HepG2 (cell line): ENCODE data around the gene POU3F1. TPM values are rescaled to one million over a fixed set of nuclear protein-coding genes. Genes with fewer than 3 reads are reported as not detected.

Experiments
- ATAC-seq: fragments of 200-7000 bp; cut with Tn5 transposase; 3 replicates; pipeline ENCODE4 v1.9.1; 2020; ENCODE audit warnings: mild to moderate bottlenecking, moderate library complexity
- BruUV-seq: library from RNA; stranded (reverse); fragments of 400-500 nt; replicated peaks from 2 replicates; lab custom pipeline; 2021; lab: Mats Ljungman, UMichigan
- CTCF ChIA-PET: fragments of 300-600 bp; formaldehyde crosslinking; extraction: SDS; loops from one replicate; lab custom pipeline; 2021; ENCODE audit warnings: low total read pairs, inconsistent platforms, low intra/inter-chr PET ratio; lab: Yijun Ruan, JAX
- POLR2A ChIA-PET: fragments of 350-600 bp; sonication (Branson Sonifier 250); formaldehyde crosslinking; loops from one replicate; lab custom pipeline; 2020; ENCODE audit warnings: antibody characterized with exemption, inconsistent platforms; lab: Yijun Ruan, JAX
- DNase-seq: peaks from one replicate; pipeline ENCODE4 v3.0.0-alpha.2; 2015; ENCODE audit warnings: low spot score
- FAIRE-seq: peaks from 3 replicates; lab custom pipeline; 2011; peaks lifted over from hg19 to GRCh38; lab: Jason Lieb, UNC
- H2AFZ ChIP-seq: one replicate; pipeline ENCODE4 v1.6.1; 2011; ENCODE audit warnings: low read length, inconsistent platforms
- H3K27ac ChIP-seq: fragments of 300-600 bp; 3 replicates; pipeline ENCODE4 v1.8.0; 2011; ENCODE audit warnings: mixed run types, mild to moderate bottlenecking, mixed read lengths, low read length, inconsistent platforms; ENCODE audit not compliant: insufficient read depth; ENCODE audit errors: extremely low read length
- H3K27me3 ChIP-seq, 2 experiments: fragments of 200-600 bp in 1 of 2; 2 replicates in 1 of 2; 3 replicates in 1 of 2; pipeline versions ENCODE4 v1.6.0 to v1.8.0; 2011; ENCODE audit warnings: low read length in 2 of 2, mild to moderate bottlenecking in 2 of 2, moderate library complexity in 2 of 2, inconsistent platforms in 1 of 2; ENCODE audit not compliant: insufficient read depth in 2 of 2, control insufficient read depth in 1 of 2
- H3K36me3 ChIP-seq, 2 experiments: fragments of 200-600 bp in 1 of 2; replicated peaks in 1 of 2; 2 replicates in 1 of 2; 3 replicates in 1 of 2; pipeline versions ENCODE4 v1.5.1 to v1.8.0; 2011; ENCODE audit warnings: low read length in 2 of 2, inconsistent platforms in 1 of 2; ENCODE audit not compliant: insufficient read depth in 2 of 2, control insufficient read depth in 1 of 2
- H3K4me1 ChIP-seq: 2 replicates; pipeline ENCODE4 v1.5.1; 2012; ENCODE audit warnings: low read length, inconsistent platforms; ENCODE audit not compliant: insufficient read depth
- H3K4me2 ChIP-seq: 2 replicates; pipeline ENCODE4 v1.6.0; 2011; ENCODE audit warnings: low read depth, low read length, inconsistent platforms
- H3K4me3 ChIP-seq, 3 experiments: fragments of 200-600 bp in 1 of 3; sonication (generic), shearing (Covaris generic) in 1 of 3; replicated peaks in 1 of 3; 2 replicates each; pipeline ENCODE4 v1.5.1; 2011 to 2016; ENCODE audit warnings: low read length in 3 of 3, inconsistent platforms in 2 of 3, low read depth in 2 of 3, mild to moderate bottlenecking in 2 of 3, control low read depth in 1 of 3, mixed read lengths in 1 of 3; ENCODE audit not compliant: insufficient read depth in 1 of 3
- H3K79me2 ChIP-seq: one replicate; pipeline ENCODE4 v1.6.1; 2011; ENCODE audit warnings: low read length, inconsistent platforms; ENCODE audit not compliant: insufficient read depth
- H3K9ac ChIP-seq: 2 replicates; pipeline ENCODE4 v1.6.0; 2011; ENCODE audit warnings: mild to moderate bottlenecking, low read depth, low read length, inconsistent platforms; ENCODE audit not compliant: insufficient read depth
- H3K9me3 ChIP-seq: 2 replicates; pipeline ENCODE4 v1.5.1; 2012; ENCODE audit warnings: mild to moderate bottlenecking, low read length
- H4K20me1 ChIP-seq: 2 replicates; pipeline ENCODE4 v1.6.0; 2011; ENCODE audit warnings: inconsistent platforms, mild to moderate bottlenecking, low read length, moderate library complexity; ENCODE audit not compliant: insufficient read depth
- ATM ChIP-seq: fragments of 450-650 bp; IDR thresholded peaks from 2 replicates; pipeline ENCODE4 v1.7.1; 2017; ENCODE audit warnings: mild to moderate bottlenecking, borderline replicate concordance
- GATAD2A ChIP-seq: IDR thresholded peaks from 2 replicates; pipeline ENCODE4 v1.6.1; 2016
- MTA1 ChIP-seq: sonication (generic); formaldehyde crosslinking; IDR thresholded peaks from 2 replicates; pipeline ENCODE4 v1.4.0; 2020; ENCODE audit warnings: missing genetic modification reagents, mild to moderate bottlenecking, borderline replicate concordance
- NFKBIZ ChIP-seq: IDR thresholded peaks from 2 replicates; pipeline ENCODE4 v1.6.1; 2018; ENCODE audit warnings: missing genetic modification reagents, missing compliant biosample characterization
- RFX3 ChIP-seq: IDR thresholded peaks from 2 replicates; pipeline ENCODE4 v1.6.1; 2016; ENCODE audit warnings: missing biosample characterization, missing genetic modification reagents
- TARDBP ChIP-seq: sonication (generic); formaldehyde crosslinking; IDR thresholded peaks from 2 replicates; pipeline ENCODE4 v1.8.0; 2022; ENCODE audit warnings: mild to moderate bottlenecking, missing genetic modification reagents
- ZBTB21 ChIP-seq: sonication (generic); formaldehyde crosslinking; IDR thresholded peaks from 2 replicates; pipeline ENCODE4 v1.4.0; 2020; ENCODE audit warnings: missing genetic modification reagents
- ZNF337 ChIP-seq: sonication (generic); formaldehyde crosslinking; IDR thresholded peaks from 2 replicates; pipeline ENCODE4 v1.5.1; 2020; ENCODE audit warnings: missing genetic modification reagents, low read depth, mild to moderate bottlenecking, borderline replicate concordance
- ZNF510 ChIP-seq: sonication (generic); formaldehyde crosslinking; IDR thresholded peaks from 2 replicates; pipeline ENCODE4 v1.4.0; 2020; ENCODE audit warnings: low read depth, mild to moderate bottlenecking, missing genetic modification reagents
- ZNF768 ChIP-seq: sonication (generic); formaldehyde crosslinking; IDR thresholded peaks from 2 replicates; pipeline ENCODE4 v1.4.0; 2020; ENCODE audit warnings: missing genetic modification reagents
- ZNF777 ChIP-seq: sonication (generic); formaldehyde crosslinking; IDR thresholded peaks from 2 replicates; pipeline ENCODE4 v1.4.0; 2020; ENCODE audit warnings: missing genetic modification reagents
- WGBS: methylation state at CpG from one replicate; pipeline ENCODE4 v1.1.6; 2017; ENCODE audit warnings: low lambda C conversion rate; 5-methylcytosine and 5-hydroxymethylcytosine counted together
- in situ Hi-C: cut with HindIII; loops from 2 replicates; pipeline ENCODE4 v1.10.0; 2017; ENCODE audit warnings: low pct_unique_long_range_greater_than_20kb; ENCODE audit not compliant: extremely low pct_ligation_motif_present
- intact Hi-C: fragments of 100-400 bp; cut with micrococcal nuclease; formaldehyde crosslinking; loops from one replicate; pipeline ENCODE4 v1.10.0; 2022; ENCODE audit not compliant: unreplicated experiment
- polyA plus RNA-seq, 8 experiments: library from polyadenylated mRNA; depleted of rRNA in 3 of 8; stranded (reverse) in 7 of 8; unstranded in 1 of 8; fragments of >200 nt; fragmentation: Illumina TruSeq in 4 of 8; extraction: Trizol in 4 of 8; gene quantifications; 2 replicates each; pipeline versions ENCODE4 v1.2.1 to v1.2.3, GENCODE V29; 2011 to 2016; ENCODE audit warnings: low read depth in 4 of 8, missing spikeins in 1 of 8, mixed read lengths in 1 of 8; ENCODE audit not compliant: insufficient read depth in 1 of 8
- total RNA-seq, 5 experiments: library from RNA; depleted of rRNA; stranded (reverse); fragments of >200 nt; fragmentation: Illumina TruSeq; extraction: Trizol; gene quantifications; 2 replicates each; pipeline ENCODE4 v1.2.3, GENCODE V29; 2016; ENCODE audit warnings: low read depth in 1 of 5
- TF ChIP-seq, protein P1 (sequence below): sonication (generic); formaldehyde crosslinking; IDR thresholded peaks from 2 replicates; pipeline ENCODE4 v1.5.1; 2020; ENCODE audit warnings: missing genetic modification reagents, mild to moderate bottlenecking, borderline replicate concordance
- TF ChIP-seq, protein P2 (sequence below), 2 experiments: sonication (generic) in 1 of 2; formaldehyde crosslinking in 1 of 2; IDR thresholded peaks; 2 replicates each; pipeline versions ENCODE4 v1.4.0 to v1.6.1; 2018 to 2020; ENCODE audit warnings: missing genetic modification reagents in 2 of 2, borderline replicate concordance in 1 of 2, low read depth in 1 of 2, mild to moderate bottlenecking in 1 of 2, missing biosample characterization in 1 of 2
- TF ChIP-seq, protein P3 (sequence below): IDR thresholded peaks from 2 replicates; pipeline ENCODE4 v1.6.1; 2012; ENCODE audit warnings: inconsistent platforms
- TF ChIP-seq, protein P4 (sequence below): sonication (generic); formaldehyde crosslinking; IDR thresholded peaks from 2 replicates; pipeline ENCODE4 v1.9.0; 2021; ENCODE audit warnings: missing genetic modification reagents, mild to moderate bottlenecking, borderline replicate concordance
- TF ChIP-seq, protein P5 (sequence below): sonication (generic); formaldehyde crosslinking; IDR thresholded peaks from 2 replicates; pipeline ENCODE4 v1.8.1; 2022; ENCODE audit warnings: mild to moderate bottlenecking, missing genetic modification reagents

POU3F1 gene
- total and polyA plus RNA-seq, 2 of the 13 experiments (the other 11 are each of a cell fraction or from before 2014, with no cell fraction given), result not detected

DNA sequence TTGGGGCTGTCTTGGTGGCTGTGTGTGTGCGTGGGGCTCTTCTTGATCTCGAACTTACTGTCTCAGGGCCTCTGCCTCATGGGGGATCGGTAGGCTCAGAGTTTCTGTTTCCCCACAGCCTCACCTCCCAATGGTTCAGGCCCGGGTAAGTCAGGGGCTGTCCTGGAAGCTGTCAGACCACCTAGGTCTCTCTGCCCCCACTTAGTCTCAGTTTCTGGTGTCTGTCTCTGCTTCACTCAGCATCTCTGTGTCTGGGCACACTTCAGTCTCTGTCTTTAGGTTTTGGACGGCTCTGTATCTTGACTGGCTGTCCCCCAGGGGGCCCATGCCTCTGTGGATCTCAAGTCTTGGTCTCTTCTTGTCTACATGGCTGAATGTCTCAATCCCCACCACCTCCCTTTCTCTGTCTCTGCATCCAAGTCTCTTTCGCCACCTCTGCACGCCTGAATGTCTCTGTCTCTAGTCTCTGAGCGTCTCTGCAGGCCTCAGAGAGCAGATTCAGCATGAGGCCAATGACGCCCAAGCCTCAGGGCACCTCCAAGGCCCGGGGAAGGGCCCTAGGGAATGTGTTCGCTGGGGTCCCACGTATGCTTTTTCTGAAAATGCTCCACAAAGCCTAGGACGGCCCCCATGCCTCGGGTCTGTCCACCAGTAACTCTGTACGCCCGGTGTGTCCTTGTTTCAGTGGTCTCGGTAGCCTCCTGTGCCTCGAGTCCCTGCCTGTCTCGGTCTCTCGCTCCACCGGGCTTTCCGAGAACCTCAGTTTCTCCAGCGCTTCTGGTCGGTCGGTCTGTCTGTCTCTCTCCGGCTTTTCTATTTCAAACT, 42.1 kb downstream of the POU3F1 start:
- Histone ChIP-seq H3K9ac (peak overlapping the region; percentile 85), H3K9me3 (no peaks in the 10 kb centered on the region), H3K79me2 (peaks cover 20% of the 10 kb centered on the region), H2AFZ (no peak overlapping the region), H3K4me1 (peaks cover 66% of the 10 kb centered on the region), H3K4me2 (peak overlapping the region; percentile 93), H4K20me1 (no peaks in the 10 kb centered on the region), H3K27ac (peak overlapping the region; percentile 43), H3K36me3 (no peaks in the 10 kb centered on the region), H3K4me3 (peak overlapping the region; percentile 56 to 93 (median 87)), H3K27me3 (no peaks in the 10 kb centered on the region; a peak in 1 of 5 replicates)
- CTCF ChIA-PET, result interaction anchor here (1.1 kb wide), 1 partner anchor 15 kb away, joined by 3 read pairs; the partner anchor contains the start of gene SF3A3
- in situ Hi-C loops, result no loop called here
- BruUV-seq, result TSS peak; percentile 77
- POLR2A ChIA-PET, result interaction anchor here (1.4 kb wide), 1 partner anchor 9 kb away, joined by 10 read pairs; the partner anchor contains the start of gene UTP11
- 5% methylated on average over 16 of the region's 26 CpGs for WGBS
- DNase-seq (no peak), ATAC-seq (no peak; the same call in 1 of the 3 replicates), FAIRE-seq (no peak)
- intact Hi-C loops, result no loop called here
- TF ChIP-seq, protein P1, sequence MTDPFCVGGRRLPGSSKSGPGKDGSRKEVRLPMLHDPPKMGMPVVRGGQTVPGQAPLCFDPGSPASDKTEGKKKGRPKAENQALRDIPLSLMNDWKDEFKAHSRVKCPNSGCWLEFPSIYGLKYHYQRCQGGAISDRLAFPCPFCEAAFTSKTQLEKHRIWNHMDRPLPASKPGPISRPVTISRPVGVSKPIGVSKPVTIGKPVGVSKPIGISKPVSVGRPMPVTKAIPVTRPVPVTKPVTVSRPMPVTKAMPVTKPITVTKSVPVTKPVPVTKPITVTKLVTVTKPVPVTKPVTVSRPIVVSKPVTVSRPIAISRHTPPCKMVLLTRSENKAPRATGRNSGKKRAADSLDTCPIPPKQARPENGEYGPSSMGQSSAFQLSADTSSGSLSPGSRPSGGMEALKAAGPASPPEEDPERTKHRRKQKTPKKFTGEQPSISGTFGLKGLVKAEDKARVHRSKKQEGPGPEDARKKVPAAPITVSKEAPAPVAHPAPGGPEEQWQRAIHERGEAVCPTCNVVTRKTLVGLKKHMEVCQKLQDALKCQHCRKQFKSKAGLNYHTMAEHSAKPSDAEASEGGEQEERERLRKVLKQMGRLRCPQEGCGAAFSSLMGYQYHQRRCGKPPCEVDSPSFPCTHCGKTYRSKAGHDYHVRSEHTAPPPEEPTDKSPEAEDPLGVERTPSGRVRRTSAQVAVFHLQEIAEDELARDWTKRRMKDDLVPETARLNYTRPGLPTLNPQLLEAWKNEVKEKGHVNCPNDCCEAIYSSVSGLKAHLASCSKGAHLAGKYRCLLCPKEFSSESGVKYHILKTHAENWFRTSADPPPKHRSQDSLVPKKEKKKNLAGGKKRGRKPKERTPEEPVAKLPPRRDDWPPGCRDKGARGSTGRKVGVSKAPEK, result no peak
- TF ChIP-seq GATAD2A (CRISPR knock-in tag) (no peak), MTA1 (CRISPR knock-in tag) (no peak), ZNF768 (CRISPR knock-in tag) (no peak), ZNF777 (CRISPR knock-in tag) (peak; percentile 14; the same call in 1 of the 2 replicates), ZNF337 (no peak), ZBTB21 (CRISPR knock-in tag) (no peak), TARDBP (CRISPR knock-in tag) (no peak), ZNF510 (no peak), ATM (no peak), NFKBIZ (CRISPR knock-in tag) (no peak), RFX3 (CRISPR knock-in tag) (no peak)
- TF ChIP-seq, protein P2, sequence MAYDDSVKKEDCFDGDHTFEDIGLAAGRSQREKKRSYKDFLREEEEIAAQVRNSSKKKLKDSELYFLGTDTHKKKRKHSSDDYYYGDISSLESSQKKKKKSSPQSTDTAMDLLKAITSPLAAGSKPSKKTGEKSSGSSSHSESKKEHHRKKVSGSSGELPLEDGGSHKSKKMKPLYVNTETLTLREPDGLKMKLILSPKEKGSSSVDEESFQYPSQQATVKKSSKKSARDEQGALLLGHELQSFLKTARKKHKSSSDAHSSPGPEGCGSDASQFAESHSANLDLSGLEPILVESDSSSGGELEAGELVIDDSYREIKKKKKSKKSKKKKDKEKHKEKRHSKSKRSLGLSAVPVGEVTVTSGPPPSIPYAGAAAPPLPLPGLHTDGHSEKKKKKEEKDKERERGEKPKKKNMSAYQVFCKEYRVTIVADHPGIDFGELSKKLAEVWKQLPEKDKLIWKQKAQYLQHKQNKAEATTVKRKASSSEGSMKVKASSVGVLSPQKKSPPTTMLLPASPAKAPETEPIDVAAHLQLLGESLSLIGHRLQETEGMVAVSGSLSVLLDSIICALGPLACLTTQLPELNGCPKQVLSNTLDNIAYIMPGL (CRISPR knock-in tag; IDR thresholded peaks at IDR 0.05; ENCODE audit: borderline replicate concordance in 1 of 2, low read depth in 1 of 2), result no peak
- TF ChIP-seq, protein P3, sequence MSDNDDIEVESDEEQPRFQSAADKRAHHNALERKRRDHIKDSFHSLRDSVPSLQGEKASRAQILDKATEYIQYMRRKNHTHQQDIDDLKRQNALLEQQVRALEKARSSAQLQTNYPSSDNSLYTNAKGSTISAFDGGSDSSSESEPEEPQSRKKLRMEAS, result 0 out of 2 replicates have a peak, but pooled peaks have one; percentile 22
- TF ChIP-seq, protein P4, sequence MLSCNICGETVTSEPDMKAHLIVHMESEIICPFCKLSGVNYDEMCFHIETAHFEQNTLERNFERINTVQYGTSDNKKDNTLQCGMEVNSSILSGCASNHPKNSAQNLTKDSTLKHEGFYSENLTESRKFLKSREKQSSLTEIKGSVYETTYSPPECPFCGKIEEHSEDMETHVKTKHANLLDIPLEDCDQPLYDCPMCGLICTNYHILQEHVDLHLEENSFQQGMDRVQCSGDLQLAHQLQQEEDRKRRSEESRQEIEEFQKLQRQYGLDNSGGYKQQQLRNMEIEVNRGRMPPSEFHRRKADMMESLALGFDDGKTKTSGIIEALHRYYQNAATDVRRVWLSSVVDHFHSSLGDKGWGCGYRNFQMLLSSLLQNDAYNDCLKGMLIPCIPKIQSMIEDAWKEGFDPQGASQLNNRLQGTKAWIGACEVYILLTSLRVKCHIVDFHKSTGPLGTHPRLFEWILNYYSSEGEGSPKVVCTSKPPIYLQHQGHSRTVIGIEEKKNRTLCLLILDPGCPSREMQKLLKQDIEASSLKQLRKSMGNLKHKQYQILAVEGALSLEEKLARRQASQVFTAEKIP (CRISPR knock-in tag), result no peak
- TF ChIP-seq, protein P5, sequence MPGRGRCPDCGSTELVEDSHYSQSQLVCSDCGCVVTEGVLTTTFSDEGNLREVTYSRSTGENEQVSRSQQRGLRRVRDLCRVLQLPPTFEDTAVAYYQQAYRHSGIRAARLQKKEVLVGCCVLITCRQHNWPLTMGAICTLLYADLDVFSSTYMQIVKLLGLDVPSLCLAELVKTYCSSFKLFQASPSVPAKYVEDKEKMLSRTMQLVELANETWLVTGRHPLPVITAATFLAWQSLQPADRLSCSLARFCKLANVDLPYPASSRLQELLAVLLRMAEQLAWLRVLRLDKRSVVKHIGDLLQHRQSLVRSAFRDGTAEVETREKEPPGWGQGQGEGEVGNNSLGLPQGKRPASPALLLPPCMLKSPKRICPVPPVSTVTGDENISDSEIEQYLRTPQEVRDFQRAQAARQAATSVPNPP (CRISPR knock-in tag), result no peak
